ENCODE measurements around the gene POP4. TPM values are rescaled to one million over a fixed set of nuclear protein-coding genes. Genes with fewer than 3 reads are reported as not detected.

The POP4 gene
- total RNA-seq, 1 experiment from 2014 or later: 75.0 TPM

GRCh38 chr19:29573486-29573885 is 32.6 kb upstream of the POP4 start:
- Mint-ChIP-seq H3K36me3 (ENCODE audit: insufficient read depth, unreplicated experiment) (no peaks in the 10 kb centered on the region), H3K27me3 (ENCODE audit: insufficient read depth, unreplicated experiment) (peaks cover 8% of the 10 kb centered on the region), H3K4me3 (ENCODE audit: unreplicated experiment) (no peak overlapping the region), H3K9me3 (ENCODE audit: unreplicated experiment) (no peaks in the 10 kb centered on the region), H3K27ac (ENCODE audit: unreplicated experiment) (no peak overlapping the region), H3K4me1 (ENCODE audit: low read depth, unreplicated experiment) (no peaks in the 10 kb centered on the region)
- no peak overlapping the region for H3K4me3 ChIP-seq (ENCODE audit: low read depth, low read length)
- TF ChIP-seq CTCF (IDR thresholded peaks at IDR 0.05; ENCODE audit: insufficient read depth in 1 of 2, low read depth in 1 of 2, low read length in 1 of 2, severe bottlenecking in 1 of 2, unreplicated experiment in 1 of 2): no peak
- CTCF ChIA-PET: no interaction called here
- H3K9me3 ChIP-seq: no peaks in the 10 kb centered on the region
- no TSS peak for BruUV-seq (replicated peaks)
- DNase-seq: no peak
- no peaks in the 10 kb centered on the region for H3K4me1 ChIP-seq
- intact Hi-C loops (cut with micrococcal nuclease; ENCODE audit: unreplicated experiment): no loop called here
- no peaks in the 10 kb centered on the region for H3K36me3 ChIP-seq (ENCODE audit: control insufficient read depth, insufficient read depth, low read length)
- POLR2A ChIA-PET: no interaction called here
- H3K27me3 ChIP-seq (replicated peaks; ENCODE audit: control insufficient read depth, insufficient read depth, low read length): no peaks in the 10 kb centered on the region

DNA sequence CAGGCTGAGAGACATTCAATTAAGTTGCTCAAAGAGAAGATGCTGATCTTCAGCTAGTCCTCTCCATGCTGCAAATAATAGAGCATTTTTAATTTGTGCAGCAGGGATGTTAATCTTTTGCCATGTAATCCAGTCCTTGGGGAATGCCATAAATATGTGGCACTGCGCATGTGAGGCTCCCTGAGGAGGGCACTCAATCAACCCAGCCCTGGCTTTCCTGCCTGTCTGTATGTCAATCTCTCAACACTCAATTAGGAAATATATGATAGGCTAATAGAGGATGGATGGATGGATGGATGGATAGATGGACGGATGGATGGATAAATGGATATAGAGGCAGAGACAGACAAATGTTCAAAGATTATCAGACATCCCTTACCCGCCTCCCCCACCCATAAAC is 31.6 kb upstream of the POP4 start:
- no peak for DNase-seq
- H3K4me3 ChIP-seq (ENCODE audit: low read depth, low read length): no peak overlapping the region
- Mint-ChIP-seq H3K4me1 (ENCODE audit: low read depth, unreplicated experiment) (no peaks in the 10 kb centered on the region), H3K4me3 (ENCODE audit: unreplicated experiment) (no peak overlapping the region), H3K9me3 (ENCODE audit: unreplicated experiment) (no peaks in the 10 kb centered on the region), H3K27me3 (ENCODE audit: insufficient read depth, unreplicated experiment) (peaks cover 8% of the 10 kb centered on the region), H3K36me3 (ENCODE audit: insufficient read depth, unreplicated experiment) (no peaks in the 10 kb centered on the region), H3K27ac (ENCODE audit: unreplicated experiment) (no peak overlapping the region)
- no TSS peak for BruUV-seq (replicated peaks)
- ChIA-PET CTCF (no interaction called here), POLR2A (no interaction called here)
- TF ChIP-seq CTCF (IDR thresholded peaks at IDR 0.05; ENCODE audit: insufficient read depth in 1 of 2, low read depth in 1 of 2, low read length in 1 of 2, severe bottlenecking in 1 of 2, unreplicated experiment in 1 of 2): no peak
- intact Hi-C loops (cut with micrococcal nuclease; ENCODE audit: unreplicated experiment): no loop called here
- H3K36me3 ChIP-seq (ENCODE audit: control insufficient read depth, insufficient read depth, low read length): no peaks in the 10 kb centered on the region
- H3K9me3 ChIP-seq: no peaks in the 10 kb centered on the region
- H3K4me1 ChIP-seq: no peaks in the 10 kb centered on the region
- no peaks in the 10 kb centered on the region for H3K27me3 ChIP-seq (replicated peaks; ENCODE audit: control insufficient read depth, insufficient read depth, low read length)

DNA sequence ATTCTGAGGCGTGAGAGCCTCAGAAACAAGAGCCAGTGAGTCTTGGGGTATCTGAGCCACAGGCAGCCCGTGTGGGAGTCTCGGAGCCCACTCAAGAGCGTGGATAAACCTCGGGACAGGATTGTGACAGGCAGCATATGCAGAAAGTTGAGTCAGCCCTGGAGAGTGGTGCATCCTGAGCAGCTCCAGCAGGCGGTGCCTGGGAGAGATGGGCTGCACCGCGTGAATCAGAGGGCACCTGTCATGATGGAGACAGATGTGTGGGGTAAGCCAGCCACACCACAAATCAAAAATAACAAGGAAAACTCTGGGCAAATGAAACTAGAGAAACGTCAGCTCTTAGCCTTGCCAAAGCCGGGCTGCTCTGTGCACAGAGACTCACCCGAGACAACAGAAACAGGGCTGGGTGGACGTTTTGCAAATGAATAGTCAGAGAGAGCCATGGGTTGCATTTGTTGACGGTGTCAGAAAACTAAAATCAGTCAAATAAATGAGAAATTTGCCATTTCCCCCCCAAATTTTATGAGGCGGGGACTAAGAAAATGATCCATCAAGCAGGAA is 30.0 kb upstream of the POP4 start:
- Histone ChIP-seq H3K4me3 (ENCODE audit: low read depth, low read length) (no peak overlapping the region), H3K4me1 (no peaks in the 10 kb centered on the region), H3K27me3 (replicated peaks; ENCODE audit: control insufficient read depth, insufficient read depth, low read length) (no peaks in the 10 kb centered on the region), H3K9me3 (no peaks in the 10 kb centered on the region), H3K36me3 (ENCODE audit: control insufficient read depth, insufficient read depth, low read length) (no peaks in the 10 kb centered on the region)
- TF ChIP-seq CTCF (IDR thresholded peaks at IDR 0.05; ENCODE audit: insufficient read depth in 1 of 2, low read depth in 1 of 2, low read length in 1 of 2, severe bottlenecking in 1 of 2, unreplicated experiment in 1 of 2): no peak
- peaks cover 8% of the 10 kb centered on the region for H3K27me3 Mint-ChIP-seq (ENCODE audit: insufficient read depth, unreplicated experiment)
- DNase-seq: no peak
- no peaks in the 10 kb centered on the region for H3K9me3 Mint-ChIP-seq (ENCODE audit: unreplicated experiment)
- ChIA-PET POLR2A (no interaction called here), CTCF (no interaction called here)
- H3K4me3 Mint-ChIP-seq (ENCODE audit: unreplicated experiment): no peak overlapping the region
- no peak overlapping the region for H3K27ac Mint-ChIP-seq (ENCODE audit: unreplicated experiment)
- H3K4me1 Mint-ChIP-seq (ENCODE audit: low read depth, unreplicated experiment): no peaks in the 10 kb centered on the region
- no TSS peak for BruUV-seq (replicated peaks)
- intact Hi-C loops (cut with micrococcal nuclease; ENCODE audit: unreplicated experiment): no loop called here
- no peaks in the 10 kb centered on the region for H3K36me3 Mint-ChIP-seq (ENCODE audit: insufficient read depth, unreplicated experiment)
